ENCODE measurements around the gene FASLG.

DNA sequence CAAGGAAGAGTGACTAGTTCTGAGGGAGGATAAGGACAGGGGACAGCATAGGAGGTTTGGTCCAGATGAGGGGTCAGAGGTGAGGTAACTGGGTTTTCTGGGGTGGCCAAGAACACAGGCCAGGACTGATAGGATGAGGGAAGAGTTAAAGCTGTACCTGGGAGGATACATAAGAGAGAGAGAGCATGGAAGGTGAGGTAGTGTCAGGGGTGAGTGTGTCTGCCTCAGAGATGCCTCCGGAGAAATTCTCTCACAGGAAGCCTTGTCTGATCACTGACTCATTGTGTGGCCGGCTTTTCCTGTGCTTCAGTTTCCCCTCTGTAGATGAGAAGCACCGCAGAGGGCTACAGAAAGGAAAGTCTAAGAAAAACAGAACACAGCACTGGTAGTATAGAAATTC is 40.2 kb downstream of the FASLG start:
- TF ChIP-seq FOXK2 (IDR thresholded peaks at IDR 0.05) (no peak), BHLHE40 (IDR thresholded peaks at IDR 0.05; ENCODE audit: borderline replicate concordance) (no peak), ELF4 (IDR thresholded peaks at IDR 0.05) (no peak), PKNOX1 (IDR thresholded peaks at IDR 0.05) (no peak), ZNF384 (IDR thresholded peaks at IDR 0.05) (no peak), SP1 (IDR thresholded peaks at IDR 0.05) (no peak), TARDBP (IDR thresholded peaks at IDR 0.05) (no peak), FOXA1 (IDR thresholded peaks at IDR 0.05) (no peak), CTBP1 (IDR thresholded peaks at IDR 0.05; ENCODE audit: borderline replicate concordance) (no peak), ARNT (IDR thresholded peaks at IDR 0.05) (no peak)
